Heart right ventricle (tissue), 16 donors: Measurements from ENCODE around the gene CHD2. TPM values are rescaled to one million over a fixed set of nuclear protein-coding genes. Genes with fewer than 3 reads are reported as not detected.

Experiments used
- ATAC-seq, 8 donors: fragments of 200-7000 bp; cut with Tn5 transposase; one replicate each; pipeline ENCODE4 v1.9.1; 2020; ENCODE audit warnings: mild to moderate bottlenecking in 8 of 8, moderate library complexity in 8 of 8, moderate number of reproducible peaks in 1 of 8
- DNase-seq, 2 donors: peaks; one replicate each; pipeline ENCODE4 v3.0.0-alpha.2; 2020
- H3K27ac ChIP-seq, 10 donors: fragments of 200-600 bp; sonication (generic) in 2 of 10; one replicate each; pipeline versions ENCODE4 v1.5.0 to v1.8.0; 2020 to 2022; ENCODE audit warnings: mild to moderate bottlenecking in 3 of 10
- H3K27me3 ChIP-seq, 7 donors: fragments of 200-600 bp; one replicate each; pipeline ENCODE4 v1.8.0; 2021 to 2022; ENCODE audit warnings: mild to moderate bottlenecking in 2 of 7
- H3K36me3 ChIP-seq, 9 donors: fragments of 200-600 bp; sonication (generic) in 1 of 9; one replicate each; pipeline versions ENCODE4 v1.5.0 to v1.8.0; 2020 to 2022; ENCODE audit warnings: mild to moderate bottlenecking in 2 of 9
- H3K4me1 ChIP-seq, 9 donors: fragments of 200-600 bp; sonication (generic) in 1 of 9; one replicate each; pipeline versions ENCODE4 v1.5.0 to v1.8.0; 2020 to 2022; ENCODE audit warnings: mild to moderate bottlenecking in 4 of 9
- H3K4me3 ChIP-seq, 10 donors: fragments of 200-600 bp; sonication (generic) in 2 of 10; one replicate each; pipeline versions ENCODE4 v1.5.0 to v1.8.0; 2020 to 2022; ENCODE audit warnings: mild to moderate bottlenecking in 7 of 10, moderate library complexity in 2 of 10
- H3K9me3 ChIP-seq, 11 donors: fragments of 200-600 bp in 10 of 11; sonication (generic) in 2 of 11; one replicate each; pipeline versions ENCODE4 v1.5.0 to v1.8.0; 2013 to 2022; ENCODE audit warnings: mild to moderate bottlenecking in 2 of 11, control low read depth in 1 of 11, moderate library complexity in 1 of 11
- WGBS, 2 donors: extraction: QIAGEN DNeasy Blood & Tissue Kit; methylation state at CpG; one replicate each; pipeline ENCODE4 v1.1.7; 2013; ENCODE audit warnings: inconsistent platforms in 1 of 2; 5-methylcytosine and 5-hydroxymethylcytosine counted together
- intact Hi-C, 10 donors: fragments of 100-400 bp; cut with DNase I; formaldehyde crosslinking; loops; one replicate each; pipeline versions ENCODE4 v1.11.1 to v1.14.2; 2022
- long read RNA-seq, 3 donors: library from polyadenylated mRNA; unstranded; transcript quantifications; one replicate each; pipeline ENCODE4 v2.0.0, GENCODE V29; 2020 to 2021
- polyA plus RNA-seq, 2 donors: library from polyadenylated mRNA; stranded (reverse); fragments of 200-250 nt; gene quantifications; one replicate each; pipeline ENCODE4 v1.2.3, GENCODE V29; 2013
- total RNA-seq, 10 donors: library from RNA; stranded (reverse); fragmentation: NEBNext Ultra II Directional in 3 of 10; extraction: Animal tissue kit (Norgen Biotek cat#: 25700) in 3 of 10; gene quantifications; one replicate each; pipeline versions ENCODE4 v1.2.1 to v1.2.4, GENCODE V29; 2021 to 2023
- TF ChIP-seq, protein P1 (sequence below), 9 donors: fragments of 200-600 bp; sonication (generic) in 2 of 9; IDR thresholded peaks; one replicate each; pipeline versions ENCODE4 v1.5.0 to v1.8.0; 2021 to 2022; ENCODE audit warnings: antibody characterized with exemption in 9 of 9, mild to moderate bottlenecking in 5 of 9, moderate library complexity in 1 of 9
- donor health status: Arrhythmogenic right ventricular cardiomyopathy.
- donor health status: ischemic (EF 13 %, LVEDD 7.1; RV severe dilation, severe dysfunction).
- donor health status: healthy with polysubstance abuse.
- donor health status: DM: no; HTN: yes; CAD: no.
- donor health status: DM: no; HTN: no; CAD: no.
- donor health status: ischemic (EF 25% LVEDD 6.9; RV normal size, moderate dysfunction).
- donor health status: ischemic (EF 25% LVEDD 5.7; RV mildly dilated, moderate dysfunction).
- donor health status: healthy.
- donor health status: DM: yes; HTN: yes; CAD: no.
- donor health status: Ischemic cardiomyopathy.
- donor health status: ischemic (EF 35%, LVEDD 5.7; RV mildly dilated, moderate dysfunction).
- donor health status: nonischemic (EF 11% LVEDD 7.7; RV severe dilation, severe dysfunction).
- donor health status: DM: yes; HTN: yes; CAD: no.
- donor health status: PGD.
- donor health status: ischemic (EF 29% LVEDD 5.4; RV normal size, mild dysfunction).
- donor health status: nonischemic (EF 23%, LVEDD 6.1; RV moderate dilation, normal function).

Gene CHD2
- 10 to 100 TPM; 38.0 to 74.0 (median 56.3) TPM for total RNA-seq
- 10 to 100 TPM; 12.2 to 41.7 TPM for polyA plus RNA-seq
- long read RNA-seq, donor 1, partial matches to known transcripts: 4 of 18 reads
- long read RNA-seq, donor 1, other reads (novel, unspliced or antisense): 10 of 18 reads
- long read RNA-seq, donor 2, partial matches to known transcripts: 13 of 24 reads
- long read RNA-seq, donor 2, other reads (novel, unspliced or antisense): 8 of 24 reads
- long read RNA-seq, donor 3, partial matches to known transcripts: 10 of 18 reads
- long read RNA-seq, donor 3, other reads (novel, unspliced or antisense): 6 of 18 reads

DNA sequence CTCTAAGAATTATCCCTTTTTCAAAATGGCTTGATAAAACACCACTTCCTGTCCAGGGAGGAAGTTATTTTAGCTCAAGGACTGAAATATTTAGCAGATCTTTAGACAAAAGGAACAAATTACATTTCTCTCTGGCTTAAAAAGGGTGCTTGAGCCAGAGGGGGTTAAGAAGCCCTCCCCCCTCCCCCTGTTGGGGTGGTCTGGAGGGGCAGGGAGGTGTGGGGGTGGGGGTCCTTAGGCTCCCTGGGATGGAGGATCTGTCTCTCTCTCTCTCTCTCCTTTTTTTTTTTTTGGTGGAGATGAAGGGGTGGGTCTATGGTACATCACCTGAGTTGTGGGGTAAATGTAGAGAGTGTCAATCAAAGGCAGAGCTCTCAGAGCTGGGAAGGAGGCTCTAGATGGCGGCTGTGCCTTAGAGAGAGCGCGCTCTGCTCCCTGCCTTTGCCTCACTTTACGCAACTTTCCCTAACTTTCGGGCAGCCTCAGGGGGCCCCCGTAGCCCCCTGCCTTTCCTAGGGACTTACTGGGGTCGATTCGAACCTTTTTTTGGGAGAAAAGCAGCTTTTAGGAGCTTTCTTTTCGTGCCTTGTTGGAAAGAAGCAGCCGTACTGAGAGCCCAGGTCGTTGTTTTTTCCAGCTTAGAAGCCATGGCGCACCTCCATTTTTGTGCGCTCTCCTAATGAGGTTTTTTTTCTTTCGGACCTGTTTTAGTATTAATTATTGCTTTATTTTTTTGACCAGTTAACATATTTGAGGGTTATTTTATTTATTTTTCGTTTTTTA is at the start of gene CHD2:
Gene CHD2 (plus strand): TSS at position 377 of the 783 bp plus-strand sequence. CDS start 914 bp downstream, outside the sequence.
- 0% methylated on average over 15 of the region's 15 CpGs for WGBS, 2 donors
- intact Hi-C loops: loop anchor here in 5 of 10 donors (2.0 to 5.0 kb wide), 4 partner anchors 15 to 93 kb away; no protein-coding TSS in a partner anchor
- Histone ChIP-seq H3K27ac (peak within 1 kb of the TSS; percentile 90 to 99 (median 95)), H3K36me3 (peaks cover 0 to 59% (median 11%) of the 10 kb centered on the region in 9 donors), H3K4me3 (peak within 1 kb of the TSS; percentile 30 to 70 (median 60)), H3K4me1 (peaks cover 0 to 69% (median 55%) of the 10 kb centered on the region in 9 donors), H3K9me3 (peaks cover 0 to 4% (median 0%) of the 10 kb centered on the region in 11 donors), H3K27me3 (no peaks in the 10 kb centered on the region)
- ATAC-seq (peak in 7 of 8 donors; percentile 23 to 53 (median 47)), DNase-seq (peak; percentile 33 to 56)
- TF ChIP-seq, protein P1, sequence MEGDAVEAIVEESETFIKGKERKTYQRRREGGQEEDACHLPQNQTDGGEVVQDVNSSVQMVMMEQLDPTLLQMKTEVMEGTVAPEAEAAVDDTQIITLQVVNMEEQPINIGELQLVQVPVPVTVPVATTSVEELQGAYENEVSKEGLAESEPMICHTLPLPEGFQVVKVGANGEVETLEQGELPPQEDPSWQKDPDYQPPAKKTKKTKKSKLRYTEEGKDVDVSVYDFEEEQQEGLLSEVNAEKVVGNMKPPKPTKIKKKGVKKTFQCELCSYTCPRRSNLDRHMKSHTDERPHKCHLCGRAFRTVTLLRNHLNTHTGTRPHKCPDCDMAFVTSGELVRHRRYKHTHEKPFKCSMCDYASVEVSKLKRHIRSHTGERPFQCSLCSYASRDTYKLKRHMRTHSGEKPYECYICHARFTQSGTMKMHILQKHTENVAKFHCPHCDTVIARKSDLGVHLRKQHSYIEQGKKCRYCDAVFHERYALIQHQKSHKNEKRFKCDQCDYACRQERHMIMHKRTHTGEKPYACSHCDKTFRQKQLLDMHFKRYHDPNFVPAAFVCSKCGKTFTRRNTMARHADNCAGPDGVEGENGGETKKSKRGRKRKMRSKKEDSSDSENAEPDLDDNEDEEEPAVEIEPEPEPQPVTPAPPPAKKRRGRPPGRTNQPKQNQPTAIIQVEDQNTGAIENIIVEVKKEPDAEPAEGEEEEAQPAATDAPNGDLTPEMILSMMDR (IDR thresholded peaks at IDR 0.05): no peak

GRCh38 chr15:92853222-92853621 is 46.9 kb upstream of the CHD2 start:
- DNase-seq (no peak), ATAC-seq (no peak)
- Histone ChIP-seq H3K36me3 (no peaks in the 10 kb centered on the region), H3K27ac (no peak overlapping the region), H3K4me1 (peaks cover 0 to 20% (median 0%) of the 10 kb centered on the region in 9 donors), H3K27me3 (peaks cover 0 to 4% (median 0%) of the 10 kb centered on the region in 7 donors), H3K4me3 (no peak overlapping the region), H3K9me3 (peaks cover 0 to 5% (median 0%) of the 10 kb centered on the region in 11 donors)
- TF ChIP-seq, protein P1 (IDR thresholded peaks at IDR 0.05): no peak
- intact Hi-C loops: no loop called here
- WGBS, 2 donors: 65 to 69% methylated on average over 9 of the region's 9 CpGs

DNA sequence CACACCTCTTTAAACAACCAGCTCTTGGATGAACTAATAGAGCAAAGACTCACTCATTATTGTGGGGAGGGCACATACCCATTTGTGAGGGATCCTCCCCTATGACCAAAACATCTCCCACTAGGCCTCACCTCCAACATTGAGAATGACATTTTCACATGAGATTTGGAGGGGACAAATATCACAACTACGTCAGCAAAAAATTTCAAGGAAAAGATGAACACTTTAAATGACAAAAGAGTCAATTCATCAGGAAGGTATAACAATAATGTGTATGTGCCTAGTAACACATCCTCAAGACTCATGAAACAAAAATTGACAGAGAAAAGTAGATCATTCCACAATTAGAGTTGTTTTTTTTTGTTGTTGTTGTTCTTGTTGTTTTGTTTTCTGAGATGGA is 38.4 kb upstream of the CHD2 start:
- Histone ChIP-seq H3K27me3 (no peaks in the 10 kb centered on the region), H3K9me3 (peaks cover 0 to 38% (median 15%) of the 10 kb centered on the region in 11 donors), H3K4me1 (no peaks in the 10 kb centered on the region), H3K27ac (no peak overlapping the region), H3K36me3 (no peaks in the 10 kb centered on the region), H3K4me3 (no peak overlapping the region)
- WGBS, 2 donors: 91 to 97% methylated on average over 1 of the region's 1 CpG
- intact Hi-C loops: no loop called here
- TF ChIP-seq, protein P1 (IDR thresholded peaks at IDR 0.05): no peak
- DNase-seq (no peak), ATAC-seq (no peak)

- peaks cover 0 to 4% (median 0%) of the 10 kb centered on the region in 9 donors for H3K4me1 ChIP-seq
- H3K9me3 ChIP-seq: peaks cover 0 to 38% (median 15%) of the 10 kb centered on the region in 11 donors
- TF ChIP-seq, protein P1 (IDR thresholded peaks at IDR 0.05): no peak
- intact Hi-C loops: no loop called here
- no peaks in the 10 kb centered on the region for H3K27me3 ChIP-seq
- 71 to 77% methylated on average over 1 of the region's 1 CpG for WGBS, 2 donors
- no peak overlapping the region for H3K4me3 ChIP-seq
- no peak for ATAC-seq
- H3K36me3 ChIP-seq: no peaks in the 10 kb centered on the region
- DNase-seq: no peak
- H3K27ac ChIP-seq: no peak overlapping the region
These were observed 35.9 kb upstream of the CHD2 start for GRCh38 chr15:92864127-92864814.
